ENCODE data around the gene ANKRD13B. TPM values are rescaled to one million over a fixed set of nuclear protein-coding genes. Genes with fewer than 3 reads are reported as not detected.
A peak's percentile ranks its signal among the peaks of the same experiment; 100 is the strongest.

ANKRD13B gene
- total and polyA plus RNA-seq, 5 experiments from 2014 or later, result 0.25 to 3.7 (median 1.3) TPM; not detected in 1

- peaks cover 16 to 76% (median 33%) of the 10 kb centered on the region in 4 donors for H3K4me1 Mint-ChIP-seq
- peak overlapping the region in 5 of 10 donors; percentile 15 to 86 (median 32) for H3K27ac Mint-ChIP-seq
- no peaks in the 10 kb centered on the region for H3K9me3 Mint-ChIP-seq
- DNase-seq (peak in 1 of 10 donors; percentile 20), ATAC-seq (no peak)
- no peaks in the 10 kb centered on the region for H3K27me3 Mint-ChIP-seq
- POLR2A ChIA-PET, result interaction anchor here (0.6 kb wide), 1 partner anchor 52 kb away, joined by 3 read pairs; no protein-coding TSS in a partner anchor
- H3K4me3 Mint-ChIP-seq, result peak overlapping the region in 1 of 10 donors; percentile 71
- peaks cover 0 to 4% (median 0%) of the 10 kb centered on the region in 3 donors for H3K36me3 Mint-ChIP-seq
Observed at GRCh38 chr17:29561554-29562517, 31.1 kb upstream of the ANKRD13B start.

- no peak for ATAC-seq
- no peaks in the 10 kb centered on the region for H3K9me3 Mint-ChIP-seq
- H3K4me1 Mint-ChIP-seq, result peaks cover 14 to 68% (median 31%) of the 10 kb centered on the region in 4 donors
- POLR2A ChIA-PET, result interaction anchor here (0.6 kb wide), 1 partner anchor 51 kb away, joined by 3 read pairs; no protein-coding TSS in a partner anchor
- no peak for DNase-seq
- H3K36me3 Mint-ChIP-seq, result peaks cover 0 to 4% (median 0%) of the 10 kb centered on the region in 3 donors
- H3K27me3 Mint-ChIP-seq, result no peaks in the 10 kb centered on the region
- H3K4me3 Mint-ChIP-seq, result peak overlapping the region in 1 of 10 donors; percentile 71
- H3K27ac Mint-ChIP-seq, result peak overlapping the region in 3 of 10 donors; percentile 25 to 86 (median 79)
Observed at GRCh38 chr17:29562615-29563014, 30.3 kb upstream of the ANKRD13B start.

GRCh38 chr17:29563816-29564215, 29.1 kb upstream of the ANKRD13B start:
- Mint-ChIP-seq H3K36me3 (peaks cover 0 to 4% (median 0%) of the 10 kb centered on the region in 3 donors), H3K4me1 (peaks cover 16 to 59% (median 34%) of the 10 kb centered on the region in 4 donors), H3K27me3 (no peaks in the 10 kb centered on the region), H3K27ac (peak overlapping the region in 4 of 10 donors; percentile 26 to 53 (median 32)), H3K4me3 (peak overlapping the region in 4 of 10 donors; percentile 20 to 48 (median 36)), H3K9me3 (no peaks in the 10 kb centered on the region)
- no peak for DNase-seq
- POLR2A ChIA-PET, result no interaction called here
- ATAC-seq, result no peak

GRCh38 chr17:29565643-29566472, 27.1 kb upstream of the ANKRD13B start:
- no peaks in the 10 kb centered on the region for H3K27me3 Mint-ChIP-seq
- DNase-seq (peak in 7 of 10 donors; percentile 31 to 52 (median 46)), ATAC-seq (peak; percentile 13 to 31)
- H3K4me3 Mint-ChIP-seq, result peak overlapping the region; percentile 78 to 93 (median 90)
- H3K9me3 Mint-ChIP-seq, result no peaks in the 10 kb centered on the region
- peak overlapping the region; percentile 72 to 90 (median 81) for H3K27ac Mint-ChIP-seq
- POLR2A ChIA-PET, result interaction anchor here (1.3 to 7.2 kb wide), 6 partner anchors 9 to 365 kb away, joined by 3 to 70 read pairs (median 16); partner anchors contain the start of genes ANKRD13B and SSH2
- H3K36me3 Mint-ChIP-seq, result no peaks in the 10 kb centered on the region
- H3K4me1 Mint-ChIP-seq, result peaks cover 24 to 56% (median 46%) of the 10 kb centered on the region in 4 donors

- peaks cover 27 to 49% (median 47%) of the 10 kb centered on the region in 4 donors for H3K4me1 Mint-ChIP-seq
- POLR2A ChIA-PET, result interaction anchor here (0.6 to 7.2 kb wide), 16 partner anchors 9 to 427 kb away, joined by 3 to 70 read pairs (median 5); partner anchors contain the start of genes ANKRD13B, SSH2 and TAOK1
- no peaks in the 10 kb centered on the region for H3K36me3 Mint-ChIP-seq
- H3K9me3 Mint-ChIP-seq, result no peaks in the 10 kb centered on the region
- DNase-seq (peak in 8 of 10 donors; percentile 33 to 68 (median 54)), ATAC-seq (peak; percentile 34 to 41)
- H3K27ac Mint-ChIP-seq, result peak within 1 kb of the TSS; percentile 74 to 99 (median 92)
- peak within 1 kb of the TSS; percentile 91 to 99 (median 96) for H3K4me3 Mint-ChIP-seq
- no peaks in the 10 kb centered on the region for H3K27me3 Mint-ChIP-seq
Observed at GRCh38 chr17:29566473-29567303, 26.2 kb upstream of the ANKRD13B start, which contains the start of gene ABHD15. TSS of gene ABHD15 (minus strand) at chr17:29567037. CDS start at chr17:29566966, 71 bp downstream.

- Mint-ChIP-seq H3K36me3 (no peaks in the 10 kb centered on the region), H3K4me1 (peaks cover 27 to 44% (median 42%) of the 10 kb centered on the region in 4 donors), H3K9me3 (no peaks in the 10 kb centered on the region), H3K4me3 (peak overlapping the region; percentile 74 to 99 (median 96)), H3K27ac (peak overlapping the region in 4 of 10 donors; percentile 41 to 86 (median 76)), H3K27me3 (no peaks in the 10 kb centered on the region)
- peak; percentile 2 to 3 for ATAC-seq
- POLR2A ChIA-PET, result interaction anchor here (0.9 to 7.2 kb wide), 17 partner anchors 9 to 427 kb away, joined by 3 to 70 read pairs (median 4); partner anchors contain the start of genes ANKRD13B, NUFIP2, SSH2 and TAOK1
- DNase-seq, result peak in 1 of 10 donors; percentile 50
Observed at GRCh38 chr17:29567304-29567553, 25.7 kb upstream of the ANKRD13B start.

- Mint-ChIP-seq H3K27ac (peak overlapping the region; percentile 76 to 99 (median 95)), H3K27me3 (no peaks in the 10 kb centered on the region), H3K36me3 (no peaks in the 10 kb centered on the region), H3K9me3 (no peaks in the 10 kb centered on the region), H3K4me3 (peak overlapping the region; percentile 91 to 99 (median 96)), H3K4me1 (peaks cover 27 to 41% (median 37%) of the 10 kb centered on the region in 4 donors)
- ATAC-seq (peak; percentile 64 to 71), DNase-seq (peak; percentile 56 to 84 (median 68))
- POLR2A ChIA-PET, result interaction anchor here (1.1 to 7.2 kb wide), 16 partner anchors 8 to 363 kb away, joined by 3 to 70 read pairs (median 5); partner anchors contain the start of genes ANKRD13B, NUFIP2, SSH2 and TAOK1
Observed at GRCh38 chr17:29567554-29568330, 25.2 kb upstream of the ANKRD13B start.

- Mint-ChIP-seq H3K9me3 (no peaks in the 10 kb centered on the region), H3K4me3 (peak within 1 kb of the TSS; percentile 91 to 99 (median 96)), H3K36me3 (peaks cover 0 to 6% (median 0%) of the 10 kb centered on the region in 3 donors), H3K27me3 (no peaks in the 10 kb centered on the region), H3K4me1 (peaks cover 28 to 41% (median 39%) of the 10 kb centered on the region in 4 donors), H3K27ac (peak within 1 kb of the TSS; percentile 76 to 99 (median 95))
- peak; percentile 65 to 66 for ATAC-seq
- POLR2A ChIA-PET, result interaction anchor here (1.0 to 7.2 kb wide), 15 partner anchors 8 to 362 kb away, joined by 3 to 70 read pairs (median 5); partner anchors contain the start of genes ANKRD13B, NUFIP2, SSH2 and TAOK1
- peak; percentile 72 to 93 (median 83) for DNase-seq
Observed at GRCh38 chr17:29568331-29569244, 24.3 kb upstream of the ANKRD13B start, which contains the start of gene TP53I13. TSS of gene TP53I13 (plus strand) at chr17:29568701. CDS start at chr17:29568759, 58 bp downstream.

GRCh38 chr17:29569245-29569950, 23.5 kb upstream of the ANKRD13B start:
- Mint-ChIP-seq H3K27me3 (no peaks in the 10 kb centered on the region), H3K36me3 (peaks cover 0 to 11% (median under 1%) of the 10 kb centered on the region in 3 donors), H3K4me1 (peaks cover 24 to 47% (median 34%) of the 10 kb centered on the region in 4 donors), H3K27ac (peak overlapping the region in 9 of 10 donors; percentile 31 to 92 (median 83)), H3K9me3 (no peaks in the 10 kb centered on the region), H3K4me3 (peak overlapping the region; percentile 79 to 91 (median 88))
- POLR2A ChIA-PET, result interaction anchor here (0.6 to 7.2 kb wide), 7 partner anchors 11 to 361 kb away, joined by 3 to 70 read pairs (median 12); partner anchors contain the start of genes ANKRD13B and SSH2
- ATAC-seq, result no peak
- DNase-seq, result no peak
